PFSK-1 (cell line): ENCODE measurements around the gene COL9A3.

Source experiments
- FOXP2 ChIP-seq: optimal IDR thresholded peaks from 2 replicates; pipeline ENCODE3; 2011; ENCODE audit warnings: borderline replicate concordance, control low read depth, inconsistent platforms; ENCODE audit not compliant: insufficient read depth; ENCODE audit errors: extremely low read length, extremely low read depth
- POLR2AphosphoS5 ChIP-seq: IDR thresholded peaks from 2 replicates; pipeline ENCODE4 v1.6.1; 2012; ENCODE audit warnings: low read depth, mild to moderate bottlenecking, control low read depth, low read length, moderate library complexity
- REST ChIP-seq, 2 experiments: IDR thresholded peaks; 2 replicates each; pipeline versions ENCODE4 v1.6.1 to v1.8.0; 2011 to 2012; ENCODE audit warnings: low read depth in 2 of 2, low read length in 2 of 2, control low read depth in 1 of 2, inconsistent platforms in 1 of 2, mild to moderate bottlenecking in 1 of 2, moderate library complexity in 1 of 2; ENCODE audit not compliant: insufficient read depth in 1 of 2
- SIN3A ChIP-seq: IDR thresholded peaks from 2 replicates; pipeline ENCODE4 v1.6.1; 2012; ENCODE audit warnings: mild to moderate bottlenecking, low read length, moderate library complexity, borderline replicate concordance; ENCODE audit not compliant: insufficient read depth
- TAF1 ChIP-seq: IDR thresholded peaks from 2 replicates; pipeline ENCODE4 v1.6.1; 2012; ENCODE audit warnings: low read length, control low read depth, borderline replicate concordance; ENCODE audit not compliant: insufficient read depth

Gene COL9A3

GRCh38 chr20:62880935-62881661, 64.2 kb downstream of the COL9A3 start:
- no peak for TF ChIP-seq SIN3A
- no peak for TF ChIP-seq TAF1
- no peak for TF ChIP-seq REST (IDR thresholded peaks at IDR 0.05; ENCODE audit: insufficient read depth in 1 of 2, low read depth in 2 of 2, low read length in 2 of 2)
- TF ChIP-seq POLR2AphosphoS5: no peak
- no peak for TF ChIP-seq FOXP2

GRCh38 chr20:62881662-62882395, 65.0 kb downstream of the COL9A3 start:
- TF ChIP-seq REST (IDR thresholded peaks at IDR 0.05; ENCODE audit: insufficient read depth in 1 of 2, low read depth in 2 of 2, low read length in 2 of 2): no peak
- no peak for TF ChIP-seq FOXP2

- TF ChIP-seq POLR2AphosphoS5: no peak
- no peak for TF ChIP-seq REST (IDR thresholded peaks at IDR 0.05; ENCODE audit: insufficient read depth in 1 of 2, low read depth in 2 of 2, low read length in 2 of 2)
- no peak for TF ChIP-seq TAF1
- TF ChIP-seq FOXP2: no peak
- no peak for TF ChIP-seq SIN3A
Measured at GRCh38 chr20:62882426-62882825, 65.6 kb downstream of the COL9A3 start.

GRCh38 chr20:62884556-62884955, 67.7 kb downstream of the COL9A3 start:
- no peak for TF ChIP-seq SIN3A

- no peak for TF ChIP-seq REST (IDR thresholded peaks at IDR 0.05; ENCODE audit: insufficient read depth in 1 of 2, low read depth in 2 of 2, low read length in 2 of 2)
- no peak for TF ChIP-seq SIN3A
- TF ChIP-seq TAF1: no peak
- no peak for TF ChIP-seq FOXP2
Measured at GRCh38 chr20:62885046-62885895, 68.4 kb downstream of the COL9A3 start.
